ENCODE results near the gene LANCL3. TPM values are rescaled to one million over a fixed set of nuclear protein-coding genes. Genes with fewer than 3 reads are reported as not detected.
"Not testable (repeated sequence)": the region's sequence is repeated elsewhere in the genome, so short reads cannot be mapped to it uniquely, and the experiment has no call there.

LANCL3 gene
- total RNA-seq, 1 experiment from 2014 or later, result 0.48 TPM

DNA sequence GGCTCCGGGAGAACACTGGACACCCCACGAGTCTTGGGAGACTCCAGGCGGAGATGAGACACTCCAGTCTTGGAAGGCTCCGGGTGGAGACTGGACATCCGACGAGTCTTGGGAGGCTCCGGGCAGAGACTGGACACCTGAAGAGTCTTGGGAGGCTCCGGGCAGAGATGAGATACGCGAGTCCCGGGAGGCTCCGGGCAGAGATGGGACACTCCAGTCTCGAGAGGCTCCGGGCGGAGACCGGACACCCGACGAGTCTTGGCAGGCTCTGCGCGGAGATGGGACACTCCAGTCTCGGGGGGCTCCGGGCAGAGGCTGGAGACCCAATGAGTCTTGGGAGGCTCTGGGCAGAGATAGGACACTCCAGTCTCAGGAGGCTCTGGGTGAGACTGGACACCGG is 28.1 kb upstream of the LANCL3 start:
- Mint-ChIP-seq H3K36me3 (no peaks in the 10 kb centered on the region), H3K27me3 (ENCODE audit: low read depth) (no peaks in the 10 kb centered on the region), H3K9me3 (peaks cover 4% of the 10 kb centered on the region; the same call in 1 of the 2 replicates), H3K4me1 (no peaks in the 10 kb centered on the region), H3K27ac (no peak overlapping the region), H3K4me3 (no peak overlapping the region)
- ChIA-PET POLR2A (no interaction called here), CTCF (no interaction called here)
- ATAC-seq, result no peak
- no peak for TF ChIP-seq PRRX2 (CRISPR knock-in tag; IDR thresholded peaks at IDR 0.05)
- no peak for TF ChIP-seq ERG (CRISPR knock-in tag; IDR thresholded peaks at IDR 0.05)
- TF ChIP-seq, protein P1, sequence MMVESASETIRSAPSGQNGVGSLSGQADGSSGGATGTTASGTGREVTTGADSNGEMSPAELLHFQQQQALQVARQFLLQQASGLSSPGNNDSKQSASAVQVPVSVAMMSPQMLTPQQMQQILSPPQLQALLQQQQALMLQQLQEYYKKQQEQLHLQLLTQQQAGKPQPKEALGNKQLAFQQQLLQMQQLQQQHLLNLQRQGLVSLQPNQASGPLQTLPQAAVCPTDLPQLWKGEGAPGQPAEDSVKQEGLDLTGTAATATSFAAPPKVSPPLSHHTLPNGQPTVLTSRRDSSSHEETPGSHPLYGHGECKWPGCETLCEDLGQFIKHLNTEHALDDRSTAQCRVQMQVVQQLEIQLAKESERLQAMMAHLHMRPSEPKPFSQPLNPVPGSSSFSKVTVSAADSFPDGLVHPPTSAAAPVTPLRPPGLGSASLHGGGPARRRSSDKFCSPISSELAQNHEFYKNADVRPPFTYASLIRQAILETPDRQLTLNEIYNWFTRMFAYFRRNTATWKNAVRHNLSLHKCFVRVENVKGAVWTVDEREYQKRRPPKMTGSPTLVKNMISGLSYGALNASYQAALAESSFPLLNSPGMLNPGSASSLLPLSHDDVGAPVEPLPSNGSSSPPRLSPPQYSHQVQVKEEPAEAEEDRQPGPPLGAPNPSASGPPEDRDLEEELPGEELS (CRISPR knock-in tag; IDR thresholded peaks at IDR 0.05), result no peak
- no peak for DNase-seq (ENCODE audit: low spot score)

DNA sequence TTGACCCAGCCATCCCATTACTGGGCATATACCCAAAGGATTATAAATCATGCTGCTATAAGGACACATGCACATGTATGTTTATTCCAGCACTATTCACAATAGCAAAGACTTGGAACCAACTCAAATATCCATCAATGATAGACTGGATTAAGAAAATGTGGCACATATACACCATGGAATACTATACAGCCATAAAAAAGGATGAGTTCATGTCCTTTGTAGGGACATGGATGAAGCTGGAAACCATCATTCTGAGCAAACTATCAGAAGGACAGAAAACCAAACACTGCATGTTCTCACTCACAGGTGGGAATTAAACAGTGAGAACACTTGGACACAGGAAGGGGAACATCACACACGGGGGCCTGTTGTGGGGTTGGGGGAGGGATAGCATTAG is 26.9 kb upstream of the LANCL3 start:
- H3K9me3 Mint-ChIP-seq; POLR2A ChIA-PET; H3K27ac Mint-ChIP-seq; H3K36me3 Mint-ChIP-seq; H3K4me3 Mint-ChIP-seq; CTCF ChIA-PET; H3K4me1 Mint-ChIP-seq; ATAC-seq; H3K27me3 Mint-ChIP-seq (ENCODE audit: low read depth); DNase-seq (ENCODE audit: low spot score): not testable (repeated sequence)

- Mint-ChIP-seq H3K27me3 (ENCODE audit: low read depth) (no peaks in the 10 kb centered on the region), H3K9me3 (peaks cover 4% of the 10 kb centered on the region; the same call in 1 of the 2 replicates), H3K4me3 (no peak overlapping the region), H3K27ac (no peak overlapping the region), H3K4me1 (no peaks in the 10 kb centered on the region), H3K36me3 (no peaks in the 10 kb centered on the region)
- ChIA-PET POLR2A (no interaction called here), CTCF (no interaction called here)
- DNase-seq (ENCODE audit: low spot score) (no peak), ATAC-seq (no peak)
- no peak for TF ChIP-seq TP53 (CRISPR knock-in tag; IDR thresholded peaks at IDR 0.05)
- TF ChIP-seq NR2C2 (CRISPR knock-in tag; IDR thresholded peaks at IDR 0.05), result no peak
- no peak for TF ChIP-seq TCF7 (CRISPR knock-in tag; IDR thresholded peaks at IDR 0.05; ENCODE audit: low read depth)
- no peak for TF ChIP-seq E2F1 (CRISPR knock-in tag; IDR thresholded peaks at IDR 0.05)
- no peak for TF ChIP-seq FOXK1 (CRISPR knock-in tag; IDR thresholded peaks at IDR 0.05)
- TF ChIP-seq, protein P2, sequence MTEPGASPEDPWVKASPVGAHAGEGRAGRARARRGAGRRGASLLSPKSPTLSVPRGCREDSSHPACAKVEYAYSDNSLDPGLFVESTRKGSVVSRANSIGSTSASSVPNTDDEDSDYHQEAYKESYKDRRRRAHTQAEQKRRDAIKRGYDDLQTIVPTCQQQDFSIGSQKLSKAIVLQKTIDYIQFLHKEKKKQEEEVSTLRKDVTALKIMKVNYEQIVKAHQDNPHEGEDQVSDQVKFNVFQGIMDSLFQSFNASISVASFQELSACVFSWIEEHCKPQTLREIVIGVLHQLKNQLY (CRISPR knock-in tag; IDR thresholded peaks at IDR 0.05), result no peak
- no peak for TF ChIP-seq ATF1 (CRISPR knock-in tag; IDR thresholded peaks at IDR 0.05)
- TF ChIP-seq ZNF532 (CRISPR knock-in tag; IDR thresholded peaks at IDR 0.05; ENCODE audit: borderline replicate concordance), result no peak
- TF ChIP-seq, protein P3, sequence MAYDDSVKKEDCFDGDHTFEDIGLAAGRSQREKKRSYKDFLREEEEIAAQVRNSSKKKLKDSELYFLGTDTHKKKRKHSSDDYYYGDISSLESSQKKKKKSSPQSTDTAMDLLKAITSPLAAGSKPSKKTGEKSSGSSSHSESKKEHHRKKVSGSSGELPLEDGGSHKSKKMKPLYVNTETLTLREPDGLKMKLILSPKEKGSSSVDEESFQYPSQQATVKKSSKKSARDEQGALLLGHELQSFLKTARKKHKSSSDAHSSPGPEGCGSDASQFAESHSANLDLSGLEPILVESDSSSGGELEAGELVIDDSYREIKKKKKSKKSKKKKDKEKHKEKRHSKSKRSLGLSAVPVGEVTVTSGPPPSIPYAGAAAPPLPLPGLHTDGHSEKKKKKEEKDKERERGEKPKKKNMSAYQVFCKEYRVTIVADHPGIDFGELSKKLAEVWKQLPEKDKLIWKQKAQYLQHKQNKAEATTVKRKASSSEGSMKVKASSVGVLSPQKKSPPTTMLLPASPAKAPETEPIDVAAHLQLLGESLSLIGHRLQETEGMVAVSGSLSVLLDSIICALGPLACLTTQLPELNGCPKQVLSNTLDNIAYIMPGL (CRISPR knock-in tag; IDR thresholded peaks at IDR 0.05), result no peak
- TF ChIP-seq NR1H2 (CRISPR knock-in tag; IDR thresholded peaks at IDR 0.05), result no peak
- no peak for TF ChIP-seq ZNF396 (CRISPR knock-in tag; IDR thresholded peaks at IDR 0.05; ENCODE audit: borderline replicate concordance)
- TF ChIP-seq, protein P4, sequence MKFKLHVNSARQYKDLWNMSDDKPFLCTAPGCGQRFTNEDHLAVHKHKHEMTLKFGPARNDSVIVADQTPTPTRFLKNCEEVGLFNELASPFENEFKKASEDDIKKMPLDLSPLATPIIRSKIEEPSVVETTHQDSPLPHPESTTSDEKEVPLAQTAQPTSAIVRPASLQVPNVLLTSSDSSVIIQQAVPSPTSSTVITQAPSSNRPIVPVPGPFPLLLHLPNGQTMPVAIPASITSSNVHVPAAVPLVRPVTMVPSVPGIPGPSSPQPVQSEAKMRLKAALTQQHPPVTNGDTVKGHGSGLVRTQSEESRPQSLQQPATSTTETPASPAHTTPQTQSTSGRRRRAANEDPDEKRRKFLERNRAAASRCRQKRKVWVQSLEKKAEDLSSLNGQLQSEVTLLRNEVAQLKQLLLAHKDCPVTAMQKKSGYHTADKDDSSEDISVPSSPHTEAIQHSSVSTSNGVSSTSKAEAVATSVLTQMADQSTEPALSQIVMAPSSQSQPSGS (CRISPR knock-in tag; IDR thresholded peaks at IDR 0.05; ENCODE audit: borderline replicate concordance, low read depth), result no peak
- TF ChIP-seq GRHL2 (CRISPR knock-in tag; IDR thresholded peaks at IDR 0.05; ENCODE audit: insufficient replicate concordance, severe bottlenecking), result no peak
- TF ChIP-seq, protein P5, sequence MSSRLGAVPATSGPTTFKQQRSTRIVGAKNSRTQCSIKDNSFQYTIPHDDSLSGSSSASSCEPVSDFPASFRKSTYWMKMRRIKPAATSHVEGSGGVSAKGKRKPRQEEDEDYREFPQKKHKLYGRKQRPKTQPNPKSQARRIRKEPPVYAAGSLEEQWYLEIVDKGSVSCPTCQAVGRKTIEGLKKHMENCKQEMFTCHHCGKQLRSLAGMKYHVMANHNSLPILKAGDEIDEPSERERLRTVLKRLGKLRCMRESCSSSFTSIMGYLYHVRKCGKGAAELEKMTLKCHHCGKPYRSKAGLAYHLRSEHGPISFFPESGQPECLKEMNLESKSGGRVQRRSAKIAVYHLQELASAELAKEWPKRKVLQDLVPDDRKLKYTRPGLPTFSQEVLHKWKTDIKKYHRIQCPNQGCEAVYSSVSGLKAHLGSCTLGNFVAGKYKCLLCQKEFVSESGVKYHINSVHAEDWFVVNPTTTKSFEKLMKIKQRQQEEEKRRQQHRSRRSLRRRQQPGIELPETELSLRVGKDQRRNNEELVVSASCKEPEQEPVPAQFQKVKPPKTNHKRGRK (CRISPR knock-in tag; IDR thresholded peaks at IDR 0.05; ENCODE audit: borderline replicate concordance), result no peak
- TF ChIP-seq RORB (CRISPR knock-in tag; IDR thresholded peaks at IDR 0.05), result no peak
Measured at GRCh38 chrX:37545066-37545465, 26.4 kb upstream of the LANCL3 start.

Measured in WTC11 (cell line).